ENCODE results near the gene NFATC2.

DNA sequence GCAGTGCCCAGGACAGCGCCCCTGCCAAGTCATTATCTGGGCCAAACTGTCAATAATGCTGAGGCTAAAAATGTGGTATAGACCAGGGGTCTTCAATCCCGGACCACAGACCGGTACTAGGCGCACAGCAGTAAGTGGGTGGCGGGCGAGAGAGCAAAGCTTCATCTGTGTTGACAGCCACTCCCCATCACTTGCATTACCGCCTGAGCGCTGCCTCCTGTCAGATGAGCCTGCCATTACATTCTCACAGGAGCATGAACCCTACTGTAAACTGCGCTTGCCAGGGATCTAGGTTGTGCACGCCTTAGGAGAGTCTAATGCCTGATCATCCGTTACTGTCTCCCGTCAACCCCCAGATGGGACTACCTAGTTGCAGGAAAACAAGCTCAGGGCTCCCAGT lies 91.0 kb downstream of the NFATC2 start:
- TF ChIP-seq BHLHE40 (IDR thresholded peaks at IDR 0.05; ENCODE audit: borderline replicate concordance) (no peak), FOXM1 (IDR thresholded peaks at IDR 0.05; ENCODE audit: borderline replicate concordance) (no peak), CTBP1 (IDR thresholded peaks at IDR 0.05; ENCODE audit: borderline replicate concordance) (no peak), ZNF384 (IDR thresholded peaks at IDR 0.05) (no peak)
- TF ChIP-seq, protein P1, sequence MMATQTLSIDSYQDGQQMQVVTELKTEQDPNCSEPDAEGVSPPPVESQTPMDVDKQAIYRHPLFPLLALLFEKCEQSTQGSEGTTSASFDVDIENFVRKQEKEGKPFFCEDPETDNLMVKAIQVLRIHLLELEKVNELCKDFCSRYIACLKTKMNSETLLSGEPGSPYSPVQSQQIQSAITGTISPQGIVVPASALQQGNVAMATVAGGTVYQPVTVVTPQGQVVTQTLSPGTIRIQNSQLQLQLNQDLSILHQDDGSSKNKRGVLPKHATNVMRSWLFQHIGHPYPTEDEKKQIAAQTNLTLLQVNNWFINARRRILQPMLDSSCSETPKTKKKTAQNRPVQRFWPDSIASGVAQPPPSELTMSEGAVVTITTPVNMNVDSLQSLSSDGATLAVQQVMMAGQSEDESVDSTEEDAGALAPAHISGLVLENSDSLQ (IDR thresholded peaks at IDR 0.05), result no peak
